ENCODE measurements around the gene MYO1D.

GRCh38 chr17:32491371-32492263, 385.3 kb downstream of the MYO1D start:
- no peak for TF ChIP-seq ZBTB7A (IDR thresholded peaks at IDR 0.05; ENCODE audit: low read depth)
- no peak for TF ChIP-seq YY1 (IDR thresholded peaks at IDR 0.05; ENCODE audit: low read depth)
- no peak for TF ChIP-seq CREB1 (IDR thresholded peaks at IDR 0.05; ENCODE audit: low read depth)
- no peak for TF ChIP-seq RAD21 (IDR thresholded peaks at IDR 0.05; ENCODE audit: low read depth)
- 0 out of 2 replicates have a peak, but pooled peaks have one; percentile 52 for TF ChIP-seq EGR1 (IDR thresholded peaks at IDR 0.05)
- no peak for TF ChIP-seq CEBPB (IDR thresholded peaks at IDR 0.05)
- TF ChIP-seq TEAD4 (IDR thresholded peaks at IDR 0.05), result no peak
- TF ChIP-seq TAF1 (IDR thresholded peaks at IDR 0.05; ENCODE audit: low read depth), result no peak
- no peak for TF ChIP-seq MAX (IDR thresholded peaks at IDR 0.05)
- TF ChIP-seq USF1 (IDR thresholded peaks at IDR 0.05), result no peak
- no peak for TF ChIP-seq EP300 (IDR thresholded peaks at IDR 0.05; ENCODE audit: borderline replicate concordance)

Measured in Ishikawa (cell line).